Stimulated activated CD8-positive, alpha-beta memory T cell treated with anti-CD3 and anti-CD28 coated beads, Interleukin-7, amount 100 ng/mL, for 1 hour (primary cell): ENCODE results near the gene P3R3URF.

Source experiments
- DNase-seq, 2 donors: peaks; one replicate each; pipeline ENCODE4 v3.0.0-alpha.2; 2020; ENCODE audit warnings: low read depth in 2 of 2

P3R3URF gene

GRCh38 chr1:46193984-46194570 is 17.8 kb upstream of the P3R3URF start:
- no peak for DNase-seq

GRCh38 chr1:46193285-46193684 is 17.0 kb upstream of the P3R3URF start:
- DNase-seq = no peak

- no peak for DNase-seq
Measured at GRCh38 chr1:46192171-46192570, 15.9 kb upstream of the P3R3URF start.

- DNase-seq = no peak
Measured at GRCh38 chr1:46191033-46191701, 14.9 kb upstream of the P3R3URF start.

GRCh38 chr1:46190539-46190938 is 14.3 kb upstream of the P3R3URF start:
- no peak for DNase-seq

- DNase-seq = no peak
Measured at GRCh38 chr1:46188295-46189030, 12.2 kb upstream of the P3R3URF start.

- no peak for DNase-seq
Measured at GRCh38 chr1:46187106-46187869, 11.0 kb upstream of the P3R3URF start.

GRCh38 chr1:46186076-46186475 is 9.8 kb upstream of the P3R3URF start:
- no peak for DNase-seq

- no peak for DNase-seq
Measured at GRCh38 chr1:46184920-46185658, 8.8 kb upstream of the P3R3URF start.

- no peak for DNase-seq
Measured at GRCh38 chr1:46183926-46184557, 7.8 kb upstream of the P3R3URF start.

GRCh38 chr1:46183079-46183847 is 7.0 kb upstream of the P3R3URF start:
- DNase-seq = no peak

- DNase-seq = no peak
Measured at GRCh38 chr1:46181343-46182260, 5.3 kb upstream of the P3R3URF start.

- DNase-seq = no peak
Measured at GRCh38 chr1:46180082-46180616, 3.9 kb upstream of the P3R3URF start.

- peak; percentile 13 to 46 for DNase-seq
Measured at GRCh38 chr1:46179138-46180081, 3.1 kb upstream of the P3R3URF start.

- DNase-seq = no peak
Measured at GRCh38 chr1:46175243-46175642, 1.0 kb downstream of the P3R3URF start.

- no peak for DNase-seq
Measured at GRCh38 chr1:46174448-46175231, 1.6 kb downstream of the P3R3URF start, which contains the start of gene TSPAN1. TSPAN1 (plus strand) TSS chr1:46175087; CDS start chr1:46181108, 6,021 bp downstream.

GRCh38 chr1:46173361-46173856 is 2.9 kb downstream of the P3R3URF start:
- DNase-seq = no peak
